Body of pancreas (tissue), 4 donors: ENCODE data around the gene PPFIA2. TPM values are rescaled to one million over a fixed set of nuclear protein-coding genes. Genes with fewer than 3 reads are reported as not detected.

Experiments used
- ATAC-seq: fragments of 150-250 bp; one replicate; pipeline ENCODE4 v1.9.1; 2016
- DNase-seq, 4 donors: peaks; one replicate each; pipeline ENCODE4 v3.0.0-alpha.2; 2019
- H3K27ac ChIP-seq, 4 donors: fragments of 200-600 bp; sonication (generic); 1 replicate in 3 of 4; 2 replicates in 1 of 4; pipeline versions ENCODE4 v1.5.1 to v1.6.1; 2016 to 2019; ENCODE audit warnings: mild to moderate bottlenecking in 1 of 4, mixed read lengths in 1 of 4, moderate library complexity in 1 of 4
- H3K27me3 ChIP-seq, 2 donors: fragments of 200-600 bp; sonication (generic); one replicate each; pipeline ENCODE4 v1.6.0; 2016; ENCODE audit warnings: mild to moderate bottlenecking in 1 of 2
- H3K36me3 ChIP-seq, 2 donors: fragments of 200-600 bp; sonication (generic); replicated peaks in 1 of 2; 2 replicates each; pipeline ENCODE4 v1.5.1; 2016; ENCODE audit warnings: low read depth in 2 of 2; ENCODE audit not compliant: insufficient read depth in 1 of 2
- H3K4me1 ChIP-seq: fragments of 200-600 bp; sonication (generic); one replicate; pipeline ENCODE4 v1.6.0; 2016
- H3K4me3 ChIP-seq, 2 donors: fragments of 200-600 bp; sonication (generic); 1 replicate in 1 of 2; 2 replicates in 1 of 2; pipeline ENCODE4 v1.5.1; 2016 to 2019
- H3K9me3 ChIP-seq, 3 donors: fragments of 200-600 bp; sonication (generic); 1 replicate in 2 of 3; 2 replicates in 1 of 3; pipeline ENCODE4 v1.5.1; 2016
- POLR2A ChIP-seq, 3 donors: fragments of 450-650 bp; IDR thresholded peaks; one replicate each; pipeline ENCODE4 v1.6.1; 2016; ENCODE audit warnings: antibody characterized with exemption in 3 of 3, mild to moderate bottlenecking in 2 of 3
- WGBS, 2 donors: methylation state at CpG; one replicate each; pipeline ENCODE4 v1.1.5; 2017; 5-methylcytosine and 5-hydroxymethylcytosine counted together
- intact Hi-C: fragments of 100-400 bp; cut with DNase I; formaldehyde crosslinking; loops from one replicate; pipeline ENCODE4 v1.15.1; 2023
- total RNA-seq, 2 donors: library from RNA; depleted of rRNA; stranded (reverse); fragments of >200 nt; gene quantifications; one replicate each; pipeline ENCODE4 v1.1.0, GENCODE V29; 2016
- TF ChIP-seq, protein P1 (sequence below), 7 experiments: fragments of 450-650 bp in 4 of 7; fragments of 200-600 bp in 3 of 7; sonication (generic) in 3 of 7; IDR thresholded peaks; one replicate each; pipeline ENCODE4 v1.5.1; 2016 to 2019; ENCODE audit warnings: antibody characterized with exemption in 7 of 7

The PPFIA2 gene
- total RNA-seq, 2 donors from 2014 or later, result 0.52 TPM; not detected in 1

DNA sequence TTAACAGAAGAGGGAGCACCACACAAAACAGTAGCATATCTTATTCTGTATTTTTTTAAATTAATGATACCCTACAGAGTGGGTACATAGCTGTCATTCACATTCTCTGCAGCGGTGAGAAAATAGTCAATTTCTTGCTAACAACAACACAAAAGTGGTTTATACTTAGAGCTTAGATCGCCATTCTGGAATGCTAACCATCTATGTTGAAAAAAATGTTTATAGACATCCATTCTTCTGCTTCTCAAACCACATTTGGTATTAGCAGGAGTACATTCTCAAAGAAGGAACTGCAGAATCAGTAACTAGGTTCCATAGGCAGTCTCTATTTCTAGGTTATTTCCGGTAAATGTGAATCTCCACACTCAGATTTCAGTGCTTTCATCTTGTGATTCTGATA, 185.9 kb downstream of the PPFIA2 start:
- Histone ChIP-seq H3K4me1 (no peaks in the 10 kb centered on the region), H3K27ac (no peak overlapping the region), H3K9me3 (no peaks in the 10 kb centered on the region), H3K36me3 (no peaks in the 10 kb centered on the region), H3K4me3 (no peak overlapping the region), H3K27me3 (no peaks in the 10 kb centered on the region)
- 54 to 71% methylated on average over 3 of the region's 3 CpGs for WGBS, 2 donors
- DNase-seq, result no peak
- intact Hi-C loops, result no loop called here
- no peak for ATAC-seq
- no peak for TF ChIP-seq POLR2A (IDR thresholded peaks at IDR 0.05)
- TF ChIP-seq, protein P1, sequence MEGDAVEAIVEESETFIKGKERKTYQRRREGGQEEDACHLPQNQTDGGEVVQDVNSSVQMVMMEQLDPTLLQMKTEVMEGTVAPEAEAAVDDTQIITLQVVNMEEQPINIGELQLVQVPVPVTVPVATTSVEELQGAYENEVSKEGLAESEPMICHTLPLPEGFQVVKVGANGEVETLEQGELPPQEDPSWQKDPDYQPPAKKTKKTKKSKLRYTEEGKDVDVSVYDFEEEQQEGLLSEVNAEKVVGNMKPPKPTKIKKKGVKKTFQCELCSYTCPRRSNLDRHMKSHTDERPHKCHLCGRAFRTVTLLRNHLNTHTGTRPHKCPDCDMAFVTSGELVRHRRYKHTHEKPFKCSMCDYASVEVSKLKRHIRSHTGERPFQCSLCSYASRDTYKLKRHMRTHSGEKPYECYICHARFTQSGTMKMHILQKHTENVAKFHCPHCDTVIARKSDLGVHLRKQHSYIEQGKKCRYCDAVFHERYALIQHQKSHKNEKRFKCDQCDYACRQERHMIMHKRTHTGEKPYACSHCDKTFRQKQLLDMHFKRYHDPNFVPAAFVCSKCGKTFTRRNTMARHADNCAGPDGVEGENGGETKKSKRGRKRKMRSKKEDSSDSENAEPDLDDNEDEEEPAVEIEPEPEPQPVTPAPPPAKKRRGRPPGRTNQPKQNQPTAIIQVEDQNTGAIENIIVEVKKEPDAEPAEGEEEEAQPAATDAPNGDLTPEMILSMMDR (IDR thresholded peaks at IDR 0.05), result no peak

DNA sequence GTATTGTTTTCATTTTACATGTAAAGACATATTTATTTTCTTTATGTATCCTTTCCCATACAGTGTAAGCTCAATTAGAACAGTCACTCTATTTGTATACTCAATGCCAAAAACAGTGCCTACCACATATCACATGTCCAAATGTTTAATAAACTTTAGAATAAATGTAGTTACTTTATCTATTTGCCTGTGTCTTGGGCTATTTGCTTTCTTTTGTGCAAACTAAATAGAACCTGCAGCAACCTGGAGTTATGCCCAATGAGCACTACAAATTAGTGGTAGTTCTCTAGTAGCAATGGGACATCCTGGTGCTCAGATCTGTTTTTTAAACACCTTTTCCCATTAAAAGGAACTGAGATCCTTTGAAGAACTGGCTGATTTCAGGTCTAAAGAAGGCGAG, 186.7 kb downstream of the PPFIA2 start:
- TF ChIP-seq, protein P1 (IDR thresholded peaks at IDR 0.05), result no peak
- no peak for TF ChIP-seq POLR2A (IDR thresholded peaks at IDR 0.05)
- WGBS, 2 donors, result 29 to 34% methylated on average over 1 of the region's 1 CpG
- DNase-seq, result no peak
- no peaks in the 10 kb centered on the region for H3K27me3 ChIP-seq
- no peak overlapping the region for H3K27ac ChIP-seq
- intact Hi-C loops, result no loop called here
- no peak overlapping the region for H3K4me3 ChIP-seq
- no peaks in the 10 kb centered on the region for H3K9me3 ChIP-seq
- H3K4me1 ChIP-seq, result no peaks in the 10 kb centered on the region
- H3K36me3 ChIP-seq, result no peaks in the 10 kb centered on the region
- no peak for ATAC-seq

DNA sequence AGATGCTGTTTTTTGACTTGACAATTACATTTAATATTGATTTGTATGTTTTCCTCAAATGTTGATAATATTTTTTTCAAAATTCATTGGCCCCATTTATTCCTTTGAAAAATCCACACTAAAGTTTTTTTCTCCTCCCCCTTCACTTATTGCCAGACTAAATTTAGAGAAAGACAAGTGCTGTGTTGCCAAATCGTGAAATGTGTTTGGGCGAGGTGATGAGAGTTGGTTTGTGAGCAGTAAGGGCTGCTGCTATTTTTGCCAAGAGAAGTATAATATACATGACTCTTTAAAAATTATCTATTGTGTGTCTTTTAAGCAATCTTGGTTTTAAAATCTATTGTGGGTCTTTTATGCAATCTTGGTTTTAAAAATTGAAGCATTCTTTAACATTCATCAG, 188.9 kb downstream of the PPFIA2 start:
- ATAC-seq (no peak), DNase-seq (no peak)
- H3K4me3 ChIP-seq, result no peak overlapping the region
- TF ChIP-seq, protein P1 (IDR thresholded peaks at IDR 0.05), result no peak
- TF ChIP-seq POLR2A (IDR thresholded peaks at IDR 0.05), result no peak
- intact Hi-C loops, result no loop called here
- H3K36me3 ChIP-seq, result no peaks in the 10 kb centered on the region
- no peaks in the 10 kb centered on the region for H3K27me3 ChIP-seq
- no peak overlapping the region for H3K27ac ChIP-seq
- 74 to 78% methylated on average over 2 of the region's 2 CpGs for WGBS, 2 donors
- no peaks in the 10 kb centered on the region for H3K9me3 ChIP-seq
- no peaks in the 10 kb centered on the region for H3K4me1 ChIP-seq

DNA sequence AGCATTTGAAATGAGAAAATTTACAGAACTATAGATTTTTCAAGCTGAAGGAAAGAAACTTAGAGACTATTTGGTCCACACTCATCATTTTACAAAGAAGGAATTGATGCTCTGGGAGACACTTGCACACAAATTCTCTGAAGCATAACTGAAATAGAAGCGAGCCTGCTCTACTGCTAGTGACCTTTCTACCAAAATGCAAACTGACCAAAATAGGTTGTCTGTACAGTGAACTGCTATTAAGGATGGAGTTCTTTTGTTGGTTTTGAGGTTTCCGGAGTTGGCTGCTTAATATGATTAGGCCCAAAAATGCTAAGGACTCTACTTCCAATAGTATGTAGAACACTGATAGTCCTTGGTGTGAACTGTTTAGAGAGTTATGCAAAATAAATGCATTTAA, 194.9 kb downstream of the PPFIA2 start:
- Histone ChIP-seq H3K4me3 (no peak overlapping the region), H3K4me1 (no peaks in the 10 kb centered on the region), H3K27ac (no peak overlapping the region), H3K27me3 (no peaks in the 10 kb centered on the region), H3K9me3 (no peaks in the 10 kb centered on the region), H3K36me3 (no peaks in the 10 kb centered on the region)
- 60 to 84% methylated on average over 2 of the region's 2 CpGs for WGBS, 2 donors
- TF ChIP-seq, protein P1 (IDR thresholded peaks at IDR 0.05), result no peak
- TF ChIP-seq POLR2A (IDR thresholded peaks at IDR 0.05), result no peak
- ATAC-seq (no peak), DNase-seq (no peak)
- intact Hi-C loops, result no loop called here

DNA sequence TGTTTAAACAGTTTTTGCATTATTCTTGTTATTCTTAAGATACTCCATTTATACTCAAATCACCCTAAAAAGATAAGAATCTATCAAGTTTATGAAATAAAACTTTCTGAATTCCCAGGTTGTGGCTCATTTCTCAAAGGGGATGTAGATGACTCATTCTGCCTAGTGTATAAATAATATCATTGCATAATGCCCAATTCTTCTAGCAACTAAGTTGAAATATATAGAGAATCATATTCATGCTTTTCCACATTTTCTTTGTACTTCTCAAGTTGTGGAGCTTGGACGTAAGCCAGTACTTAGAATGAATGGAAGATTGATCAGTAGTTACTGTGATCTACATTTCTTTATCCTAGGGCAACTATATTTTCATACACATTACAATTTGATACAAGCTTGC, 201.1 kb downstream of the PPFIA2 start:
- H3K9me3 ChIP-seq, result no peaks in the 10 kb centered on the region
- no peaks in the 10 kb centered on the region for H3K4me1 ChIP-seq
- intact Hi-C loops, result no loop called here
- H3K4me3 ChIP-seq, result no peak overlapping the region
- no peaks in the 10 kb centered on the region for H3K27me3 ChIP-seq
- TF ChIP-seq, protein P1 (IDR thresholded peaks at IDR 0.05), result no peak
- no peak for TF ChIP-seq POLR2A (IDR thresholded peaks at IDR 0.05)
- WGBS, 2 donors, result 42 to 47% methylated on average over 1 of the region's 1 CpG
- ATAC-seq, result no peak
- no peak for DNase-seq
- H3K27ac ChIP-seq, result no peak overlapping the region
- H3K36me3 ChIP-seq, result no peaks in the 10 kb centered on the region
